GM21528 (cell line): ENCODE results near the gene RBPMS2.
A peak's percentile ranks its signal among the peaks of the same experiment; 100 is the strongest.

Source experiments
- ATAC-seq: cut with Tn5 transposase; IDR thresholded peaks from one replicate; pipeline ENCODE4 v1.9.1; 2021; ENCODE audit warnings: mild to moderate bottlenecking, moderate library complexity; ENCODE audit not compliant: unreplicated experiment, low FRiP score

The RBPMS2 gene

DNA sequence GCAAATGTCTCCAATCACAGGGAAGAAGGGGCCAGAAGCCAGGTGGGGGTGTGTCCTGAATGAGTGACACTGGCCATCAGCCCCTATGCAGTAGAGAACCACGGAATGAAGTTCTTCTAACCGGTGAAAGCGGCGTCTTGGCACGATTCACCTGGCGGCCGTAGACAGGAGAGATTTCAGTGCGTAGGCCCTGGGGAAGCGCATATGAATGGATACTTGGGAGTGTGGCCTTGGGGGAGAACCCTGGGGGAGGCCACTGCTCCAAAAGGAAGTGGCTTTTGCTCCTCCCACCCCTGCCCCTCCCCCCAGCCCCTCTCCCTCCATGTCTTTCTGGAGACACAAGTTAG, 43.6 kb downstream of the RBPMS2 start:
- no peak for ATAC-seq

DNA sequence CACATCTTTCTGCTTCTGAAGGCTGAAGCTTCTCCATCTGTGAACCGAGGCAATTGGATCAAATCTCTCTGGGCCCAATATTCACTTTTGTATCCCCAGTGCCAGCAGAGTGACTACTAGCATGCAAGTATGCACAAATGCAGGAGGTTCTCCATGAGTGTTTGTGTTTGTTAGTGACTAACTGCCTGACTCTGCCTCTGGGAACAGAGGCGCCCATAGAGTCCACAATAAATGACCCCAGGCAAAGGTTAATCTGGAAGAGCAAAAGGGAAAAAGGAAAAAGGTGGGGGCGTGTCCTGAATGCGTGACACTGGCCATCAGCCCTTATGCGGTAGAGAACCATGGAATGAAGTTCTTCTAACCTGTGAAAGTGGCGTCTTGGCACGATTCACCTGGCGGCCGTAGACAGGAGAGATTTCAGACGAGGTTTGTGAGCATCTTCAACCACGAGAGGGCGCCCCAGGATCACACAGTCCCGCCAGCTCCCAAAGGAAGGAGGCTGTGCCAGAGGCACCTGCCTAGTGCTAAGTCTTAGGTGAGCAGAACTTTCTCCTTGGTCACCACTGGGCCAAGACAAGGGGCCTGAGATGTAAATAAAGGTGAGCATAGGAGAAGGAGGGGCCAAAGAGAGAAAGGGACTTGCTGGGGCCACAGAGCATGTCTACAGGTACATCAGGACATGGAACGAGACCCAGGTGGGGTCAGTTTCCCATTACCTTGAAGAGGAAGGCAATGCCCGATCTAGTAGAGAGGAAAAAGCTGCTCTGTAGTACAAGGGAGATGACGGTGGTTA, 44.2 kb downstream of the RBPMS2 start:
- no peak for ATAC-seq

DNA sequence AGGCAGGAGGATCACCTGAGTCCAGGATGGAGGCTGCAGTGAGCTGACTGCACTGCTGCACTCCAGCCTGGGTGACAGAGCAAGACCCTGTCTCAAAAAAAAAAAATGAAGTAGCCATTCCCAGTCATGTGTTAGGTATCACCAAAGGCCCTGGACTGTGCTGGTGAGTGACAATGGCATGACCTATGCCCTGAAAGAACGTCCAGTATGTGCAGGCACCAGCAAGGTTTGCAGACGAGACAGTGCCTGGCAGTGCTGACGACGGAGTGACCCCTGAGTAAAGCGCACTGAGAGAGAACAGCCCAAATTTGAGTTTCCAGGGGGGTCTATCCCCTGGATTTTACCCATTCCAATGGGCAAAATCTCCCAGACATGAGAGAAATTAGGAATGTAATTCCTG, 45.2 kb downstream of the RBPMS2 start:
- ATAC-seq = no peak

DNA sequence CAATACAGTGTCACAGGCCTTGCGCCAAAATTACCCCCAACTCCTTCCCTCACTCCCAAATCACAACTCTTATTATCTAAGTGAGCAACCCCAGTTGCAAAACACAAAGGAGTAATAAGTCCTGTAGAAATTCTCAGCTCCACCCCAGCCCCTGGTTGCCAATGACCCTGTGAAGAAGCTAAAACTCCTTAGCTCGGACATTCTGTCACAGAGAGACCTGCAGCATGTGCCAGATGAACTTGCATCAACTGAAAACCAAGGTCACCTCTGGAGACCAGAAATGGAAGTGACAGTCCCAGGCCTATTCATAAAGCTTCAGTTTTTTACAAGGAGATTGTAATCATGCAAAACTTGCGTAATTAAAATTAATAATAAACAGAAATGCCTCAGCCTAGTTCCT, 55.2 kb downstream of the RBPMS2 start:
- ATAC-seq = no peak

DNA sequence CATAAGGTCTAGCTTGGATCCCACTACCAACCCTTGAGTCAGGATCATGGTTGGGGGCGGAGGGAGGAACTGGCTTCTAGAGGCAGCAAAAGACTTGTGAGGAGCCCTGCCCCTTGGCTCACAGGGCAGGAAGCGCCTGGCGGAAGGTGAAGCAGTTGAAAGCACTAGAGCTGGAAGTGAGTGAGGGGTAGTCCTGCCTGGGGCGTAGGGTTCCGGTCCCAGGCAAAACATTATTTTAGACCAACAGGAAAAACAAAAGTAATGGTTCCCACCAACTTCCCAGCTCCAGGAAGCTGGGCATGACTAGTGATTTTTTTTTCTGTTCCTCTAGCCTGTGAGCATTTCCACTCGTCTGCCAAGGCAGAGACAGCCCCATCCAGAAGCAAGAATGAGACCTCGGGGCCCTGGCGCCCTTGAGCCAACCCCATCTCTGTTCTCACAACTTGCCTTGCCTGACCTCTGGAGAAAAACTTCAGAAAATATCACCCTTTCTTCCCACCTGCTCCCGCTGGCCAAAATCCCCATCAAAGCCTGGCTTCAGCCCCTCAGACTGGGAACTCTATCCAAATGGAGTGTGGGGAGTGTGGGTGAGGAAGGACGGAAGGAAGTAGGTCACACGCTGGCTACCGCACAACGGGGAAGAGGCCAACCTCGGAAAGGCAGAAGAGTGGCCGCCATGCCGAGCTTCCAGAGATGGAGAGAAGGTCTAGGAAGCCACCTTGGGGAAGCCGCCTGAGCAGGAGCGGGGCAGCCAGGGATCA, 57.5 kb downstream of the RBPMS2 start:
- no peak for ATAC-seq

DNA sequence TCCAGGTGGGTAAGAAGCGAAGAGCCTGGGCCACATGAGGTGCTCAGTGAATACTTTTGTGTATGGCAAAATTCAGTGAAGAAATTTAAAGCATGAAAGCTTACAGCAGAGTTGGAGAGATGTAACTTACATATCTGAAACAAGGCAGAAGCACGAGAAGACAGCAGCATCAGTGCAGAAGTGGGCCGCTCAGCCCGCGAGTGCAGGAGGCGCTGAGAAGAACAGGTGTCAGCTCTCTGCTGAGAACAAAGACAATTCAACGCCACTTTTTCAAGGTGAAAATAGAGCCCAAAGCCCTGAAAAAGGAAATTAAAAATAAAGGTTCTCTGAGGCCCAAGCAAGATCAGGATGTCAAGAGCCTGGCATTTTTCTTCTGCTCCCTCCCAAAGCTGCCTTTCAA, 58.3 kb downstream of the RBPMS2 start:
- no peak for ATAC-seq

DNA sequence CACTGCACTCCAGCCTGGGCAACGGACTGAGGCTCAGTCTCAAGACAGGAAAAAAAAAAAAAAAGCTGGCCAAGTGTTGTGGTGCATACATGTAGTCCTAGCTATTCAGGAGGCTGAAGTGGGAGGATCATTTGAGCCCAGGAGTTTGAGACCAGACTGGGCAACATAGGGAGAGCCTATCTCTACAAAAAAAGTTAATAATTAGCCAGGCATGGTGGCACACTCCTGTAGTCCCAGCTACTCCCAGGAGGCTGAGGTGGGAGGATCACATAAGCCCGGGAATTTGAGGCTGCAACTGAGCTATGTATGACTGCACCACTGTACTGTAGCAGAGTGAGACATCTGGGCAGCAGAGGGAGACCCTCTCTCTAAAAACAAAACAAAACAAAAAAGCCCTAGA, 58.9 kb downstream of the RBPMS2 start:
- ATAC-seq = no peak

DNA sequence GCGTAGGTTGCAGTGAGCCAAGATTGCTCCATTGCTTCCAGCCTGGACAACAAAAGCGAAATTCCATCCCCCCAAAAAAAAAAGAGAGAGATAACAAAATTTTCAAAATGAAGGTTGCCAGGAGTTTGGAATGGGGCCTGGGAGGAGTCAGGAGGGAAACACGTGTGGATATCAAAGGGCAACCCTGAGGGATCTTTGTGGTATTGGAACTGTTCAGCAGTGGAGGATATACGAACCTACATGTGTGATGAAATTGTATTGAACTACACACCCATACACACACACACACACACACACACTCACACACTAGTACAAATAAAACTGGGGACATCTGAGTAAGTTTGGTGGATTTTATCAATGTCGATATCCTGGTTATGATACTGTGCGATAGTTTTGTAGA, 61.8 kb downstream of the RBPMS2 start:
- ATAC-seq = no peak

DNA sequence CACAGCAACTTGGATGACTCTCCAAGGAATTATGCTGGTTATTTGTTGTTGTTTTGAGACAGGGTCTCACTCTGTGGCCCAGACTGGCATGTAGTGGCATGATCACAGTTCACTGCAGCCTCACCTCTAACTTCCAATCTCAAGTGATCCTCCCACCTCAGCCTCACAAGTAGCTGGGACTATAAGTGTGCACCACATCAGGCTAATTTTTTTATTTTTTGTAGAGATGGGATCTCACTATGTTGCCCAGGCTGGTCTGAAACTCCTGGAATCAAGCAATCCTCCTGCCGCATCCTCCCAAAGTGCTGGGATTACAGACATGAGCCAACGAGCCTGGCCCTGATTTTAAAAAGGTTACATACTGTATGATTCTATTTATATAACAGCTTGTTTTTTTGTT, 63.0 kb downstream of the RBPMS2 start:
- no peak for ATAC-seq

DNA sequence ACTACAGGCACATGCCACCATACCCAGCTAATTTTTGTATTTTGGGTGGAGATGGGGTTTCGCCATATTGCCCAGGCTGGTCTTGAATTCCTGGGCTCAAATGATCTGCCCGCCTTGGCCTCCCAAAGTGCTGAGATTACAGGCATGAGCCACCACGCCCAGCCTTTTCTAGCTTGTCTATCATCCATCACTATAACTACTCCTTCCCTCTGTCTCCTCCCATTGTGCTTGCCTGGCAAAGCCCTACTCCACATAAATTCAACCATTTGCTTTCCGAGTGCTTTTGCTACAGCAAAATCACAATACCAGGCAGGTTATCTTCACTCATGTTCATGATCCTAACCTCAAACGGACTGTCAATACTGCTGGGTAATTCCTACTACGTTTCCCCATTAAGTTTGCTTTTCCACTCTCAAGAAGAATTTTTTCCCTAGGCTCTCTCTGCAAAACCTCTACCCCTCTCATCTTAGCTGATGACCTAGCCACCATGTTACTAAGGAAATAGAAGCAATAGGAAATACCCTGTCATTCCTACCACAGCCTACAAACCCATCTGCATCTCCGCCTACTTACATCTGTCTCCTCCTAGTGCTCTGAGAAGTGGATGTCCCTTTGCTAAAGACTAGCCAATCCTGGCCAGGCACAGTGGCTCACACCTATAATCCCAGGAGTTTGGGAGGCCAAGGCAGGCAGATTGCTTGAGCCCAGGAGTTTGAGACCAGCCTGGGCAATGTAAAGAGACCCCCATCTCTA, 64.5 kb downstream of the RBPMS2 start:
- ATAC-seq = no peak

DNA sequence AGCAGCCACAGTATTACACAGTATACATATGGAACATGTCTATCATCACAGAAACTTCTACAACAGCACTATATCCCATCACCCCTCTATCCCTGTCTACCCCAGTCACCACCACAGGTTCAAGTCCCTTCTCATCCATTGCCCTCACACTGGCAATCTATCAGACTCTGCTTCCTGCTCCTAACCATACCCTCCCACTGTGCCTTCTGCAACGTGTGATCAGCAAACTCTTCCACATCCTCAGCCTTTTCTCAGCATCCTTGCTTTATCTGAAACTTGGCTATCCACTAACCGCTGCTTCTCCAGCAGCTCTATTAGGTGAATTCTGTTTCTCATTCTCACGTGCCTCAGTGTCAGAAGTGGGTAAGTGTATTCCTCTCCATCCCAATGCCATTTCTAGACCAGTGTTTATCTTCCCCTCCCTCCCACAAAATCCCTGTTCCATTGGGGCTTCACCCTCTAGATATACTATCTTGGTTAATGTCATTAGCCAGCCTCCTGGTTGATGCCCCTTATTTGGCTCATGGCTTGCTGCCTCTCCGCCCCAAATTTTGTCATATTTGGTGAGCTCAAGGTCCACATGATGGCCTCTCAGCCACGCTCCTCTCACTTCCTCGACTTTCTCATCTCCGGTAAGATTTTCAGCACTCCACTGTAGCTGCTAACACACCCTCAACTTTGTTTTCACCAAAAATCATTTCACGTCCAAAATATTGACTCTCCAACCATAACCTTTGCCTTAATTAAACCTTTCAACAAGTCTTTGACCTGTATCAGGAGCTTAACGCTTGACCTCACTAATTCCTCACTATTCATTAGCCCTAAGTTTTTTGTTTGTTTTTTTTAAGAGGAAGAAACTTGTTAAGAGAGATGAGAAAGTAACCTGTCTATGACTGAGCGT, 69.1 kb downstream of the RBPMS2 start:
- ATAC-seq = no peak

DNA sequence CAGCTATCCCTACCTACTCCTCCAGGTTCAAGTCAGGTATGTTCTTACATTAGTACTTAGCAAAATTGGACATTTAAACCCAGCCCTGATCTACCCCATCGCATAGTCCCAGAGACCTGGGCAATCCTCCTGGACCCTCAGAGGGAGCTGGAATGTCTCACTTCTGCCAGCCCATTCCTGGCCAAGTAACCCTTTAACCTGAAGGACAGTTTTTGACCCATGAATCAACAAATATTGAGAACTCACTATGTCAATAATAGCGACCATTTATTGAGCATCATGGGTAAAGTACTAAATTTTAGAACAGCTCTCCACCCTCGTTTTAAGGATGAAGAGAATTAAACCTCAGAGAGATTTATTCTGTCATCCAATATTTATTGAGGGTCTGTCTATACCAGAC, 70.4 kb downstream of the RBPMS2 start:
- no peak for ATAC-seq

DNA sequence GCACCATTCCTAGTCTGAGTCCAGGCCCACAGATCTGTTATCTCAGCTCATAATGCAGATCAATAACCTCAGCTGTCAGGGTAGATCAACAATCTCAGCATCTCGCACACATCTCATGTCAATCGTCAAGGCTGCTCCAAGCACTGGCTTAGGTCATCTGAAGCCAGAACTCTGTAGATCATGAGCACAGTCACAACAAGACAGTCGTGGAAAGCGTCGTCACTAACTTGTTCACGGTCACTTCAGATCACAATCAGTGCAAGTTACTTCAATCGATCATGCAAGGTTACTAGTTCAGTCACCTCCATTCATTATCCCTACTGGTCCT, 71.8 kb downstream of the RBPMS2 start:
- no peak for ATAC-seq

DNA sequence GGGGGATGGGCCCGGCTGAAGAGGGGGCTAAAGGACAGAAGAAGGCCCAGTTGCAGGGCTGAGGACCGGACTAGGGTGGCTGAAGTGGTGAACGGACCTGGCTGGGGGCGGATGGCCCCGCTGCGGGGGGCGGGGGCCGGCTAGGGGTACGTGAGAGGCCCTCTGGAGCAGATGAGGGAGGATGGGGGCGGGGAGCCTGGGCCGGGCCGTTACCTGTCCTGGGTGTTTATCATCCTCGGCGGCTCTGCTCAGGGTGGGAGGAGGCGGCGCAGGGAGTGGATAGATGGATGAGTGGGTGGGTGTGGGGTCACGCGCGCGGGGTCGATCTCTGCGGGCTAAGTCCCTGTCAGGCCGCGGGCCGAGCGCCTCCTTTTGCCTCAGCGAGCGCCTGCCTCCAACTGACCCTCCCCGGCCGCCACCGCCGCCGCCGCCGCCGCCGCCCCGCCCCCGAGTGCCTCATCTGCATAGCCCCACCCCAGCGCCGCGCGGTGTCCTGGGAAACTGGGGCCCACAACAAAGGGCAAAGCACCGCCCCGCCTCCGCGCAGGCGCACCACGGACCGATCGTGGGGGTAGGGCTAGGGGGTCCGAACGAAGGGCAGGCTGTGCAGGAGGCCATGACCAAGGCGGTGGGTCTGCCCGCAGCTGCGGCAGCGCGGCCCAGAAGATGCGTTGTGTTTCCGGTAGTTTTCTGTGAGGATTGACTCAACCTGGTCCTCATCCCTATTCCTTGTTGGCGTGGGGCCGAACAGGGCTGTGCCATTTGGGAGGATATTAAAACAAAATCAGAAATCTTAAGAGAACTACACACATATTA, 72.4 kb downstream of the RBPMS2 start:
- peak; percentile 70 for ATAC-seq

DNA sequence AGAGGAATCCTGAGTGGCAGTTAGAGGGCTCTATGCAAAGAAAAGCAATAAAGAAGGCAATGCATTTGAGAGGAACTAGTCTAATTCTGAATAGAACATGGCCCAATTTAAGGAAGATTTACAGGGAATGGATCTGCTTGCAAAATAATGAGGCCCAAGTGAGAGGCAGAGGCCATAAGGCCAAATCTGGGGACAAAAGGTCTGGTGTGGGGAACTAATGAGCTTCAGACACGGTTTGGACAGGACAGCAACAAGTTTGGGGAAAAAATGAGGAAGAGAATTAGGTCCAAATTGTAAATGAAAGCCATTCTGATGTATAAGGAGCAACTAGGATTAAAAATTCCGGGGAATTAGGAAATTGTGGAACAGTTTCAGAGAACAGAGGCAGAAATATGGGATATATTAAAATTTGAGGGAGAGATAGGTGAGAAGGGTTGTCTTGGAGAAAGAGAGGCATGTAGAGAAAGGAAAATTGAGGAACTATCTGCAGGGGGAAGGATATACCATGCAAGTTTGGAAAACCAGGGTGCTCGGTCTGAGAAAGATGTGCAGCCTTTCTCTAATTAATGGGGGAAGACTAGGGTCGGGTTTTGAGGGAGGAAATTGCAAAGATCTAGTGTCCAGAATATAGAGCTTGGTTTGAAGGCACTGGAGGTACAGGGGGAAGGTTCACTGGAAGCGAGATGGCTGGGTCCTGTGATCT, 73.8 kb downstream of the RBPMS2 start:
- ATAC-seq = no peak

DNA sequence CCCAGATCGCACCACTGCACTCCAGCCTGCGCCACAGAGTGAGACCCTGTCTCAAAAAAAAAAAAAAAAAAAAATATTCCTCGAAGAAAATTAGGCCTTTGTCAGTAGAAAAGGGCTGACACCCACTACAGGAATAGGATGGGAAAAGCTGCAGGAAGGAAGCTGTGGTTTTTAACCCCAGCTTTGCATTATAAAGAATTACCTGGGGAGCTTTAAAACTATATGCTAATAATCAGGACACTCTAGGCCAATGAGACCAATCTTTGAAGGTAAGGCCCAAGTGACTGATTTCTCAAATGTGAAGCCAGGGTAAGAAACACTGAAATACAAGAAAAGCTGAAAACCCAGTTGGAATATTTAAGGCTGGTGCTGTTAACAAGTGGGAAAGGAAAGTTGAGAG, 74.3 kb downstream of the RBPMS2 start:
- ATAC-seq = no peak

DNA sequence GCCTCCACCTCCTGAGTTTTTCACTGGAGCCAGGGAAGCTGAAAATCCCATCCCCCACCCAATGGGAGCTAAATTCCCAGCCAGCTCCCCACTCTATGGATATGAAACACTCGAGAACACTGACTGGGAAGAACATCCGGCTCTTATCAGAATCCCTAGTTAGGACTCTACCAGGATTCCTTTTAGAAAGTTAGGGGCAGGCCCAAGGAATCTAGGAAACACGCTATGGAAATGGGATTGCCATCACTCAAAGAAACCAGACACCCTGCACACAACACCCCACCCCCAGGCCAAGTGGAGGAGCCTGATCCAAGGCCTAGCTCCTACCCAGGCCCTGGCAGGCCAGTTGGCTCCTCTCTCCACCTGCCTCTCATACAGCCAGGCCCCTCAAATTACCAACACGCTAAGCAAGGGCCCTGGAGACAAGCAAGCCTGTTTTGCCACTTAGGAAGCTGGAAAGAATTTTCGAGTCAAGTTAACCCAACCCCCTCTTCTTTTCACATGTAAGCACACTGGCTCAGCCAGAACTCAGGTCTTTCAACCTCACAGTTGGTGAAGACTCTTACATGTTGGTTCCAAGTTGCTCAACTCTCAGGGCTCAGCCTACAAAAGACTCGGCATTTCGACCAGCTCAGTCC, 75.5 kb downstream of the RBPMS2 start:
- ATAC-seq = no peak

DNA sequence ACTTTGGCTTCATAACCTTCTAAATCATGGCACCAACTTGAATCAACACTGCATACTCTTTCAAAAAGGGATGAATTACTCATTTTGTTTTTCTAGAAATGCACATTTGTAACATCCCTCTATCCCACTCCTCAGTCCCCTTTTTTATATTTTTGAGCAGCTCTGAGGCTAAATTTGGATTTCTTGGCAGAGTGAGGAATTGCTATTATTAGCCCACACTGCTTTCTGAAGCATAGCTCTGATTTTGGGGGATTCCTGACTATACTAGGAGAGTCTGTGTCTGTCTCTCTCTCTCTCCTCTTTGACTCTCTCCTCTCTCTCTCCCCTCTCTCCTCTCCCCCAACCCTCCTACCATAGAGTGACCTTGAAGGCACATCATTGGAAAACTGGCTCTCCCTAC, 76.6 kb downstream of the RBPMS2 start:
- no peak for ATAC-seq

DNA sequence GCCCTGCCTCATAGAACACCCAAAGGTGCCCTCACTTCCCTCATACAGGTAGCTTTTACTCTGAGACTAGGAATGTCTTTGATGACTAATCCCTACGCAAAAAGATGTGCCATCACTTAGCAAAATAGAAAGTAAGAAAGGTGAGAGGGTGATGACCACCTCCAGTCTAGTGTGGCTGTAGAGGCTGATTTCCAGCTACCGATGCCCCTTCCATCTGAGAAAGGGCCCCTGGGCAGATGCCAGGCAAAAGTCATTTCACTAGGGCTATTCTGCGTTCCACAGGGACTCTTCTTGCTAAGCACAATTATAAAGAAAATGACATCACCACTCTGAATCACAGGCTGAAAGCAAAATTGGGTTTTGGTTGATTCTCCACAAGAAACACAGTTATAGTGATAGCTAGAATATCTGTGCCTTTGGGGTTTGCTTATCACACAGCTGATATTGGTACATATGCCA, 77.4 kb downstream of the RBPMS2 start:
- ATAC-seq = no peak
